Nephron progenitor cell (in vitro differentiated cells): ENCODE measurements around the gene SNX13.

Source experiments
- DNase-seq: peaks from one replicate; pipeline ENCODE4 v3.0.0; 2021
- H3K27ac Mint-ChIP-seq: 2 replicates; pipeline ENCODE4 v1.8.0; 2021; ENCODE audit warnings: mild to moderate bottlenecking, moderate library complexity, mixed read lengths
- H3K27me3 Mint-ChIP-seq: 2 replicates; pipeline ENCODE4 v1.8.0; 2021; ENCODE audit warnings: mild to moderate bottlenecking, low read depth, mixed read lengths; ENCODE audit not compliant: poor library complexity
- H3K36me3 Mint-ChIP-seq: 2 replicates; pipeline ENCODE4 v1.8.0; 2021; ENCODE audit warnings: low read depth, mixed read lengths
- H3K4me1 Mint-ChIP-seq: 2 replicates; pipeline ENCODE4 v1.8.0; 2021; ENCODE audit warnings: mixed read lengths
- H3K4me3 Mint-ChIP-seq: 2 replicates; pipeline ENCODE4 v1.8.0; 2021; ENCODE audit warnings: mild to moderate bottlenecking, moderate library complexity, mixed read lengths
- H3K9me3 Mint-ChIP-seq: 2 replicates; pipeline ENCODE4 v1.8.0; 2021; ENCODE audit warnings: mild to moderate bottlenecking, moderate library complexity, mixed read lengths
- CTCF ChIP-seq: fragments of 200-600 bp; sonication (generic); IDR thresholded peaks from 2 replicates; pipeline ENCODE4 v1.5.0; 2021; ENCODE audit warnings: antibody characterized with exemption

SNX13 gene

GRCh38 chr7:17952387-17952786 is 12.1 kb upstream of the SNX13 start:
- Mint-ChIP-seq H3K9me3 (no peaks in the 10 kb centered on the region), H3K27ac (no peak overlapping the region), H3K27me3 (peaks cover 3% of the 10 kb centered on the region), H3K4me1 (no peaks in the 10 kb centered on the region), H3K36me3 (no peaks in the 10 kb centered on the region), H3K4me3 (no peak overlapping the region)
- no peak for TF ChIP-seq CTCF
- no peak for DNase-seq

GRCh38 chr7:17951742-17952254 is 11.5 kb upstream of the SNX13 start:
- Mint-ChIP-seq H3K4me1 (no peaks in the 10 kb centered on the region), H3K27ac (no peak overlapping the region), H3K4me3 (no peak overlapping the region), H3K36me3 (no peaks in the 10 kb centered on the region), H3K9me3 (no peaks in the 10 kb centered on the region), H3K27me3 (peaks cover 3% of the 10 kb centered on the region)
- TF ChIP-seq CTCF, result no peak
- no peak for DNase-seq

GRCh38 chr7:17948526-17949238 is 8.4 kb upstream of the SNX13 start:
- Mint-ChIP-seq H3K36me3 (no peaks in the 10 kb centered on the region), H3K27ac (no peak overlapping the region), H3K4me3 (no peak overlapping the region), H3K9me3 (no peaks in the 10 kb centered on the region), H3K27me3 (peaks cover 9% of the 10 kb centered on the region), H3K4me1 (no peaks in the 10 kb centered on the region)
- no peak for TF ChIP-seq CTCF
- no peak for DNase-seq

GRCh38 chr7:17947620-17948019 is 7.3 kb upstream of the SNX13 start:
- Mint-ChIP-seq H3K9me3 (no peaks in the 10 kb centered on the region), H3K27me3 (peaks cover 6% of the 10 kb centered on the region), H3K36me3 (no peaks in the 10 kb centered on the region), H3K27ac (no peak overlapping the region), H3K4me1 (no peaks in the 10 kb centered on the region), H3K4me3 (no peak overlapping the region)
- no peak for TF ChIP-seq CTCF
- no peak for DNase-seq

- H3K9me3 Mint-ChIP-seq, result no peaks in the 10 kb centered on the region
- no peak for DNase-seq
- no peak overlapping the region for H3K27ac Mint-ChIP-seq
- peaks cover 10% of the 10 kb centered on the region for H3K27me3 Mint-ChIP-seq
- no peak overlapping the region for H3K4me3 Mint-ChIP-seq
- TF ChIP-seq CTCF, result no peak
- no peaks in the 10 kb centered on the region for H3K36me3 Mint-ChIP-seq
- peaks cover 7% of the 10 kb centered on the region for H3K4me1 Mint-ChIP-seq
These were observed 6.3 kb upstream of the SNX13 start for GRCh38 chr7:17946591-17946990.

- TF ChIP-seq CTCF, result no peak
These were observed 4.4 kb upstream of the SNX13 start for GRCh38 chr7:17944720-17945119.

More at GRCh38 chr7:17944720-17945119, 4.4 kb upstream of the SNX13 start:
- Mint-ChIP-seq H3K4me3 (no peak overlapping the region), H3K27ac (no peak overlapping the region), H3K36me3 (no peaks in the 10 kb centered on the region), H3K4me1 (peaks cover 13% of the 10 kb centered on the region), H3K27me3 (peaks cover 11% of the 10 kb centered on the region), H3K9me3 (no peaks in the 10 kb centered on the region)
- DNase-seq, result no peak
